AG09319 (cell line): ENCODE results near the gene DCLK3.

Experiments
- DNase-seq: peaks from one replicate; pipeline ENCODE4 v3.0.0-alpha.2; 2010; ENCODE audit warnings: low read depth; ENCODE audit errors: extremely low read depth
- TF ChIP-seq, protein P1 (sequence below): IDR thresholded peaks from 2 replicates; pipeline ENCODE4 v1.5.1; 2011; ENCODE audit warnings: low read depth, mild to moderate bottlenecking, inconsistent platforms, low read length, moderate library complexity

The DCLK3 gene

GRCh38 chr3:36784138-36784635 lies 19.8 kb upstream of the DCLK3 start:
- DNase-seq, result no peak
- TF ChIP-seq, protein P1, sequence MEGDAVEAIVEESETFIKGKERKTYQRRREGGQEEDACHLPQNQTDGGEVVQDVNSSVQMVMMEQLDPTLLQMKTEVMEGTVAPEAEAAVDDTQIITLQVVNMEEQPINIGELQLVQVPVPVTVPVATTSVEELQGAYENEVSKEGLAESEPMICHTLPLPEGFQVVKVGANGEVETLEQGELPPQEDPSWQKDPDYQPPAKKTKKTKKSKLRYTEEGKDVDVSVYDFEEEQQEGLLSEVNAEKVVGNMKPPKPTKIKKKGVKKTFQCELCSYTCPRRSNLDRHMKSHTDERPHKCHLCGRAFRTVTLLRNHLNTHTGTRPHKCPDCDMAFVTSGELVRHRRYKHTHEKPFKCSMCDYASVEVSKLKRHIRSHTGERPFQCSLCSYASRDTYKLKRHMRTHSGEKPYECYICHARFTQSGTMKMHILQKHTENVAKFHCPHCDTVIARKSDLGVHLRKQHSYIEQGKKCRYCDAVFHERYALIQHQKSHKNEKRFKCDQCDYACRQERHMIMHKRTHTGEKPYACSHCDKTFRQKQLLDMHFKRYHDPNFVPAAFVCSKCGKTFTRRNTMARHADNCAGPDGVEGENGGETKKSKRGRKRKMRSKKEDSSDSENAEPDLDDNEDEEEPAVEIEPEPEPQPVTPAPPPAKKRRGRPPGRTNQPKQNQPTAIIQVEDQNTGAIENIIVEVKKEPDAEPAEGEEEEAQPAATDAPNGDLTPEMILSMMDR, result no peak

DNA sequence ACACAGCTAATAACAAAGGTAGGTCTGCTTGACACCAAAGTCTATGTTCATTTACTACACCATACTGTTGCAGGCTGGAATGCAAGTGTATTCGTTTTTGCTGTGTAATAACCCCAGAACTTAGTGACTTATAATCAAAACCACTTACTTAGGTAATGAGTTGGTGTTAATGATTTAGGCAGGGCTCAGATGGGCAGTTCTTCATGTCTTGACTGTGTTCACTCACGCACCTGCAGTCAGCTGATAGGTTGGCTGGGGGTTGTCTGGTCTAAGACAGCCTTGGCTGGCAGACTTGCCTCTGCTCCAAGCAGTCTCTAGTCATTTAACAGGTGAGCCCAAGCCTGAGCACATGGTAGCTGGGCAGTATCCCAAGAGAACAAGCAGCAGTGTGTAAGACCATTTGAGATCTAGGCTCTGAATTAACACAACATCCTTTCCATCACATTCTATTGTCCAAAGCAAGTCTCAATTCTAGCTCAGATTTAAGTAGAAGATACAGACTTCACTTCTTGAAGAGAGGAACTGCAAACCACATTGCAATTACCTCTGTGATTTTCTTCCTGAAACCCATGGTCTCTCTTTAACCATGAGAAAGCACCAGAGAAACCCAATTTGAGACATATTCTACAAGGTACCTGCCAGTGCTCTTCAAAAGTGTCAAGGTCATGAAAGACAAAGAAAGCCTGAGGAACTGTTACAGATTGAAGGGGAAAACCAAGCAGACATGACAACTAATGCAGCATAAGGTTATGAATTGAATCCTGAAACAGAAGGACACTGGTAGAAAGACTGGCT lies 13.3 kb upstream of the DCLK3 start:
- TF ChIP-seq, protein P1, result no peak
- DNase-seq, result no peak

- TF ChIP-seq, protein P1, result no peak
- no peak for DNase-seq
Observed at GRCh38 chr3:36776436-36776835, 12.1 kb upstream of the DCLK3 start.

GRCh38 chr3:36774052-36774451 lies 9.7 kb upstream of the DCLK3 start:
- no peak for DNase-seq
- TF ChIP-seq, protein P1, result no peak

GRCh38 chr3:36771931-36772330 lies 7.6 kb upstream of the DCLK3 start:
- DNase-seq, result no peak

GRCh38 chr3:36769926-36770325 lies 5.6 kb upstream of the DCLK3 start:
- DNase-seq, result no peak

More at GRCh38 chr3:36771931-36772330, 7.6 kb upstream of the DCLK3 start:
- TF ChIP-seq, protein P1, result no peak

GRCh38 chr3:36765104-36765503 lies 751 bp upstream of the DCLK3 start:
- no peak for DNase-seq
- TF ChIP-seq, protein P1, result no peak

More at GRCh38 chr3:36769926-36770325, 5.6 kb upstream of the DCLK3 start:
- TF ChIP-seq, protein P1, result no peak
